ENCODE measurements around the gene DDAH1. TPM values are rescaled to one million over a fixed set of nuclear protein-coding genes. Genes with fewer than 3 reads are reported as not detected.

DDAH1 gene
- total RNA-seq, 1 experiment from 2014 or later, result 5.5 TPM

GRCh38 chr1:85452948-85453347, 12.0 kb downstream of the DDAH1 start:
- no peak for DNase-seq (ENCODE audit: low read depth, low spot score)
- in situ Hi-C loops (cut with HindIII; ENCODE audit: low pct_unique_long_range_greater_than_20kb, low sequenced_read_pairs), result no loop called here

GRCh38 chr1:85451236-85451830, 13.6 kb downstream of the DDAH1 start:
- in situ Hi-C loops (cut with HindIII; ENCODE audit: low pct_unique_long_range_greater_than_20kb, low sequenced_read_pairs), result no loop called here
- DNase-seq (ENCODE audit: low read depth, low spot score), result no peak

GRCh38 chr1:85450832-85451231, 14.1 kb downstream of the DDAH1 start:
- no peak for DNase-seq (ENCODE audit: low read depth, low spot score)
- in situ Hi-C loops (cut with HindIII; ENCODE audit: low pct_unique_long_range_greater_than_20kb, low sequenced_read_pairs), result no loop called here

GRCh38 chr1:85449356-85449755, 15.6 kb downstream of the DDAH1 start:
- in situ Hi-C loops (cut with HindIII; ENCODE audit: low pct_unique_long_range_greater_than_20kb, low sequenced_read_pairs), result no loop called here
- peak; percentile 13 for DNase-seq (ENCODE audit: low read depth, low spot score)

- in situ Hi-C loops (cut with HindIII; ENCODE audit: low pct_unique_long_range_greater_than_20kb, low sequenced_read_pairs), result no loop called here
- DNase-seq (ENCODE audit: low read depth, low spot score), result no peak
Observed at GRCh38 chr1:85448358-85448757, 16.6 kb downstream of the DDAH1 start.

GRCh38 chr1:85447006-85447943, 17.7 kb downstream of the DDAH1 start:
- in situ Hi-C loops (cut with HindIII; ENCODE audit: low pct_unique_long_range_greater_than_20kb, low sequenced_read_pairs), result no loop called here
- no peak for DNase-seq (ENCODE audit: low read depth, low spot score)

GRCh38 chr1:85445906-85446305, 19.1 kb downstream of the DDAH1 start:
- in situ Hi-C loops (cut with HindIII; ENCODE audit: low pct_unique_long_range_greater_than_20kb, low sequenced_read_pairs), result no loop called here
- no peak for DNase-seq (ENCODE audit: low read depth, low spot score)

- in situ Hi-C loops (cut with HindIII; ENCODE audit: low pct_unique_long_range_greater_than_20kb, low sequenced_read_pairs), result no loop called here
- no peak for DNase-seq (ENCODE audit: low read depth, low spot score)
Observed at GRCh38 chr1:85444381-85444780, 20.6 kb downstream of the DDAH1 start.

GRCh38 chr1:85440612-85441011, 24.3 kb downstream of the DDAH1 start:
- in situ Hi-C loops (cut with HindIII; ENCODE audit: low pct_unique_long_range_greater_than_20kb, low sequenced_read_pairs), result no loop called here
- no peak for DNase-seq (ENCODE audit: low read depth, low spot score)

GRCh38 chr1:85438353-85438752, 26.6 kb downstream of the DDAH1 start:
- in situ Hi-C loops (cut with HindIII; ENCODE audit: low pct_unique_long_range_greater_than_20kb, low sequenced_read_pairs), result no loop called here
- no peak for DNase-seq (ENCODE audit: low read depth, low spot score)

- DNase-seq (ENCODE audit: low read depth, low spot score), result no peak
- in situ Hi-C loops (cut with HindIII; ENCODE audit: low pct_unique_long_range_greater_than_20kb, low sequenced_read_pairs), result no loop called here
Observed at GRCh38 chr1:85437139-85437538, 27.8 kb downstream of the DDAH1 start.

GRCh38 chr1:85433096-85433495, 31.9 kb downstream of the DDAH1 start:
- in situ Hi-C loops (cut with HindIII; ENCODE audit: low pct_unique_long_range_greater_than_20kb, low sequenced_read_pairs), result no loop called here
- no peak for DNase-seq (ENCODE audit: low read depth, low spot score)

- in situ Hi-C loops (cut with HindIII; ENCODE audit: low pct_unique_long_range_greater_than_20kb, low sequenced_read_pairs), result no loop called here
- no peak for DNase-seq (ENCODE audit: low read depth, low spot score)
Observed at GRCh38 chr1:85428471-85429089, 36.4 kb downstream of the DDAH1 start.

GRCh38 chr1:85427849-85428248, 37.1 kb downstream of the DDAH1 start:
- DNase-seq (ENCODE audit: low read depth, low spot score), result no peak
- in situ Hi-C loops (cut with HindIII; ENCODE audit: low pct_unique_long_range_greater_than_20kb, low sequenced_read_pairs), result no loop called here

GRCh38 chr1:85427331-85427730, 37.6 kb downstream of the DDAH1 start:
- DNase-seq (ENCODE audit: low read depth, low spot score), result no peak
- in situ Hi-C loops (cut with HindIII; ENCODE audit: low pct_unique_long_range_greater_than_20kb, low sequenced_read_pairs), result no loop called here

- no peak for DNase-seq (ENCODE audit: low read depth, low spot score)
- in situ Hi-C loops (cut with HindIII; ENCODE audit: low pct_unique_long_range_greater_than_20kb, low sequenced_read_pairs), result no loop called here
Observed at GRCh38 chr1:85421179-85421578, 43.8 kb downstream of the DDAH1 start.

GRCh38 chr1:85420199-85420598, 44.8 kb downstream of the DDAH1 start:
- in situ Hi-C loops (cut with HindIII; ENCODE audit: low pct_unique_long_range_greater_than_20kb, low sequenced_read_pairs), result no loop called here
- DNase-seq (ENCODE audit: low read depth, low spot score), result no peak

- in situ Hi-C loops (cut with HindIII; ENCODE audit: low pct_unique_long_range_greater_than_20kb, low sequenced_read_pairs), result no loop called here
Observed at GRCh38 chr1:85417876-85418275, 47.1 kb downstream of the DDAH1 start.

GRCh38 chr1:85417017-85417416, 47.9 kb downstream of the DDAH1 start:
- in situ Hi-C loops (cut with HindIII; ENCODE audit: low pct_unique_long_range_greater_than_20kb, low sequenced_read_pairs), result no loop called here
- DNase-seq (ENCODE audit: low read depth, low spot score), result no peak

More at GRCh38 chr1:85417876-85418275, 47.1 kb downstream of the DDAH1 start:
- DNase-seq (ENCODE audit: low read depth, low spot score), result no peak
